Measurements from ENCODE around the gene MIEN1.
A peak's percentile ranks its signal among the peaks of the same experiment; 100 is the strongest.

MIEN1 gene

DNA sequence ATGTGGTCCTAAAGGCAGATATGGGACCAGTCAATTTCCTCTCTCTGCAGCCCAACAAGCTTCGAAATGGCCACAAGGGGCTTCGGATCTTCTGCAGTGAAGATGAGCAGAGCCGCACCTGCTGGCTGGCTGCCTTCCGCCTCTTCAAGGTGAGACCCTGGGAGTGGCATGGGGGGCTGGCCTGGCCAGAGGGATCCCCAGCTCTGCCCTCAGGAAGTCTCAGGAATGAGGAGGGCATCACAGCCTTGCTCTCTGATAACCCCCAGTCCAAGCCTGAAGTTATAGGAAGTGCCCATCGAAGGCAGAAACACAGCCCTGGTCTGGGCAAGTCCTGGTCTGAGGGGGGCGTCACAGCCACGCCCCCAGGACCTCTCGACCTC lies 14.5 kb upstream of the MIEN1 start:
- Histone ChIP-seq H3K9ac (ENCODE audit: low read length) (no peak overlapping the region), H3K36me3 (ENCODE audit: insufficient read depth, low read length) (no peaks in the 10 kb centered on the region), H3K27ac (ENCODE audit: low read depth, low read length) (no peak overlapping the region), H3K4me1 (ENCODE audit: insufficient read depth, low read length) (peaks cover 1% of the 10 kb centered on the region), H3K4me3 (ENCODE audit: low read depth in 1 of 2, low read length in 2 of 2) (no peak overlapping the region), H3K9me3 (ENCODE audit: low read length) (no peaks in the 10 kb centered on the region), H3K27me3 (ENCODE audit: control insufficient read depth in 1 of 2, insufficient read depth in 2 of 2, low read length in 2 of 2) (peaks cover 16 to 37% of the 10 kb centered on the region in 2 donors)

DNA sequence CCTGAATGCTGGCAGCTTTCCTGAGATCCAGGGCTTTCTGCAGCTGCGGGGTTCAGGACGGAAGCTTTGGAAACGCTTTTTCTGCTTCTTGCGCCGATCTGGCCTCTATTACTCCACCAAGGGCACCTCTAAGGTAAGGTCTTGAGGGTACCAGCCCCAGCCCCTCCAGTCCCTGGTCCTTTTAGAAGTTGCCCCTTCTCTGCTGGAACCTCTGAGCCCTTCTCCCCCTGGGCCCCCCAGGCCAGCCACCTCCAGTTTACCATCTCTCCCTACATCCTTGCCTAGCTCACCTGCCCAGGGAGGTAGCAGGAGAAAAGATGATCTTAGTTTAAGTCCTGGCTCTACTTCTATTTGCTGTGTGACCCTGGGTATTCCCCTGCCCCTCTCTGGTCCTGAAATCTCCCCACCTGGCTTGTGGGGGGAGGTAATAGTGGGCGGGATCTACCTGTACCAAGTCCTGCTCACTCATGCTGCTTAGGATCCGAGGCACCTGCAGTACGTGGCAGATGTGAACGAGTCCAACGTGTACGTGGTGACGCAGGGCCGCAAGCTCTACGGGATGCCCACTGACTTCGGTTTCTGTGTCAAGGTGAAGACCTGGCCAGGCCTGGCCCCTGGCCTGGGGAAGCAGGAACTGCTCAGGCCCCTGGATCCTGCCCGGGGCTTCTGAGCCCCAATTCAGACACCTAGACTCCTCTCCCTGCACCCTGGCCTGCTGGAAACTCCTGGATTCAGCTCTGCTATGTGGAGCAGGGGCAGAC lies 13.9 kb upstream of the MIEN1 start:
- peaks cover 21 to 43% of the 10 kb centered on the region in 2 donors for H3K27me3 ChIP-seq (ENCODE audit: control insufficient read depth in 1 of 2, insufficient read depth in 2 of 2, low read length in 2 of 2)
- peaks cover 7% of the 10 kb centered on the region for H3K4me1 ChIP-seq (ENCODE audit: insufficient read depth, low read length)
- H3K4me3 ChIP-seq (ENCODE audit: low read depth in 1 of 2, low read length in 2 of 2) = no peak overlapping the region
- H3K27ac ChIP-seq (ENCODE audit: low read depth, low read length) = no peak overlapping the region
- no peaks in the 10 kb centered on the region for H3K9me3 ChIP-seq (ENCODE audit: low read length)
- H3K9ac ChIP-seq (ENCODE audit: low read length) = no peak overlapping the region
- H3K36me3 ChIP-seq (ENCODE audit: insufficient read depth, low read length) = no peaks in the 10 kb centered on the region

DNA sequence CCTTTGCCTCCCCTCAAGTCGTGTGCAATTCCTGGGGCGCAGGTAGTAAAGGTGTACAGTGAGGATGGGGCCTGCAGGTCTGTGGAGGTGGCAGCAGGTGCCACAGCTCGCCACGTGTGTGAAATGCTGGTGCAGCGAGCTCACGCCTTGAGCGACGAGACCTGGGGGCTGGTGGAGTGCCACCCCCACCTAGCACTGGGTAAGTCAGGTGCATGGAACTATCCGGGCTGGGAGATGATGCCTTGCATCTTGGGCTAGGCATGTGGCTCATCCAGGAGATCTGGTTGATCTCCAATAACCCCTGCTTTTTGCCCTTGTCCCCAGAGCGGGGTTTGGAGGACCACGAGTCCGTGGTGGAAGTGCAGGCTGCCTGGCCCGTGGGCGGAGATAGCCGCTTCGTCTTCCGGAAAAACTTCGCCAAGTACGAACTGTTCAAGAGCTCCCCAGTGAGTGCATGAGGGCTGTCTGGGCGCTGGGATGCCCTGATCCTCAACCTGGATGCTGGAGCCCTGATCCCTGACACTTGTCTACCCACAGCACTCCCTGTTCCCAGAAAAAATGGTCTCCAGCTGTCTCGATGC lies 12.6 kb upstream of the MIEN1 start:
- peaks cover 9% of the 10 kb centered on the region for H3K4me1 ChIP-seq (ENCODE audit: insufficient read depth, low read length)

DNA sequence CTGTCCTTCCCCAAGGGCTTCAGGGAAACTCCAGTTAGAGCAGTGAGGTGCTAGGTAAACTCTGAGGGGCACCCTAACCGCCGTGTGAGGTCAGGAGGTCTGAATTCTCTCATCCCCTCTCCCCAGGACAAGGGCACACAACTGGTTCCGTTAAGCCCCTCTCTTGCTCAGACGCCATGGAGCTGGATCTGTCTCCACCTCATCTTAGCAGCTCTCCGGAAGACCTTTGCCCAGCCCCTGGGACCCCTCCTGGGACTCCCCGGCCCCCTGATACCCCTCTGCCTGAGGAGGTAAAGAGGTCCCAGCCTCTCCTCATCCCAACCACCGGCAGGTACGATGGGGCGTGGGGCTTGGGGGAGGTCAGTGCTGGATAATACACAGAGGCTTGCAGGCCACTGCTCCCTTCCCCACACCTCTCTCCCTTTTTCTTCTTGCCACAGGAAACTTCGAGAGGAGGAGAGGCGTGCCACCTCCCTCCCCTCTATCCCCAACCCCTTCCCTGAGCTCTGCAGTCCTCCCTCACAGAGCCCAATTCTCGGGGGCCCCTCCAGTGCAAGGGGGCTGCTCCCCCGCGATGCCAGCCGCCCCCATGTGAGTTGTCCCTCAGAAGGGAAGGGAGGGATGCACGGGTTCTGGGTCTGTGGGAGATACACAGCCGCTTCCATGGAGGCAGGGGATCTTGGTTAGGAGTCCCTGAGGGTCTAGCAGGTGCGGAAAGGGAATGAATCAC lies 12.0 kb upstream of the MIEN1 start:
- no peaks in the 10 kb centered on the region for H3K9me3 ChIP-seq (ENCODE audit: low read length)
- no peak overlapping the region for H3K27ac ChIP-seq (ENCODE audit: low read depth, low read length)
- no peaks in the 10 kb centered on the region for H3K36me3 ChIP-seq (ENCODE audit: insufficient read depth, low read length)
- H3K27me3 ChIP-seq (ENCODE audit: control insufficient read depth in 1 of 2, insufficient read depth in 2 of 2, low read length in 2 of 2) = peaks cover 24 to 61% of the 10 kb centered on the region in 2 donors
- H3K9ac ChIP-seq (ENCODE audit: low read length) = no peak overlapping the region
- H3K4me1 ChIP-seq (ENCODE audit: insufficient read depth, low read length) = peaks cover 9% of the 10 kb centered on the region
- no peak overlapping the region for H3K4me3 ChIP-seq (ENCODE audit: low read depth in 1 of 2, low read length in 2 of 2)

More for the DNA sequence above, 12.6 kb upstream of the MIEN1 start:
- peaks cover 24 to 54% of the 10 kb centered on the region in 2 donors for H3K27me3 ChIP-seq (ENCODE audit: control insufficient read depth in 1 of 2, insufficient read depth in 2 of 2, low read length in 2 of 2)
- no peak overlapping the region for H3K4me3 ChIP-seq (ENCODE audit: low read depth in 1 of 2, low read length in 2 of 2)
- no peak overlapping the region for H3K9ac ChIP-seq (ENCODE audit: low read length)
- H3K36me3 ChIP-seq (ENCODE audit: insufficient read depth, low read length) = no peaks in the 10 kb centered on the region
- H3K9me3 ChIP-seq (ENCODE audit: low read length) = no peaks in the 10 kb centered on the region
- no peak overlapping the region for H3K27ac ChIP-seq (ENCODE audit: low read depth, low read length)

DNA sequence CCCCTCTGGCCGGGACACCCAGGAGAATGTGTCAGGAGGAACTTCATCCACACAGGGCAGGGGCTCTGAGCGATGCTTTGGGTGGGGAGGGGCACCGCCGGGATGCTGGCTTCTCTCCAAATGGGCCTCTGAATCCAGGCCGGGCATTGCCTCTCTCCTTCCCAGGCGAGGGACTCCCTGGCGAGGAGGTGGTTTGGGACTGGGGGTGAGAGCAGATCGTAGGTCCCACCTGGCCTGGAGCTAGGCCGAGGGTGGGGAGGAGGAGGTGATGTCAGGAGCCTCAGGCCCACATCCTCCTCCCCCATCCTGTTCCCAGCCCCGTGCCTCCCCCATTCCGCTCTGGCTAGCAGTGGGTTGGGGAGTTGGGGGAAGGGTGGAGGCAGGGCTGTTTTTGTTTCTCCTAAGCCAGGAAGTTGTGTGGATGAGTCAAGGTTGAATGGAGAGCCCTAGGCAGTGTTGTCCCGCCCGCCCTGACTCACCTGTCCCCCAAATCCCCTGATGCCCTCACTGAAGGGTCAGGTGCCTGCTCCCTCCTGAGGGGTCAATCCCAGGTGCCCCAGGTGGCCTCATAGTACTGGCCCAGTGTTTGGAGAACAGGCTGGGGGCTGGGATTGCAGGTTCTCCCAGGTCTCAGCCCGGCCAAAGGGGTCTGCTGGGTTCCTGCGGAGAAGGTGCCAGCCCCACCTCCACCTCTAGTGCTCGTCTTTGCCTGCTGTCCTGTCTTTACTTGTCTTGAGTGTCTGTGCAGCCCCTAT lies 10.2 kb upstream of the MIEN1 start:
- H3K36me3 ChIP-seq (ENCODE audit: insufficient read depth, low read length) = no peaks in the 10 kb centered on the region
- no peaks in the 10 kb centered on the region for H3K9me3 ChIP-seq (ENCODE audit: low read length)
- no peak overlapping the region for H3K4me3 ChIP-seq (ENCODE audit: low read depth in 1 of 2, low read length in 2 of 2)
- no peak overlapping the region for H3K9ac ChIP-seq (ENCODE audit: low read length)
- H3K4me1 ChIP-seq (ENCODE audit: insufficient read depth, low read length) = peaks cover 9% of the 10 kb centered on the region
- H3K27me3 ChIP-seq (ENCODE audit: control insufficient read depth in 1 of 2, insufficient read depth in 2 of 2, low read length in 2 of 2) = peaks cover 24 to 76% of the 10 kb centered on the region in 2 donors
- H3K27ac ChIP-seq (ENCODE audit: low read depth, low read length) = no peak overlapping the region

DNA sequence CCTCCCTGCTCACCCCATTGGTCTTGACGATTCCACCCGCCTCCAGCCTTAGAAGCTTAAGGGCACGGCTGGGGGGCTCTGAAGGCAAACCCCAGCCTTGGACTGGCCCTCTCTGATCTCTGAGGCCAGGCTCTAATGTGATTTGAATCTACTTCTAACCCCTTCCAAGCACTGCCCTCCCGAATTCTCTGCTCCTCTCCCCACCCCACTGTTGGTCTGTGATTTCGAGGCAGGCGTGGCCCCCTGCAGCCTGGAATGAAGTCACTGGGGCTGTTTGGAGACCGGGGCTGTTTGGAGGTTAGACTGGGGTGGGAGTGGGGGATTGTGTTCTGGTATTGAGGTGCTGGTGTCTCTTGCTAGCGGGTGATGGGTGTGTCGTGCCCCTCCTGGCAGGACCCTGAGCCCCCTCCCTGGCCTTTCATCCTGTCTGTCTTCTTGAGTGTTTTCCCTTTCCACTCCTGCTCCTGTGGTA lies 9.6 kb upstream of the MIEN1 start:
- H3K4me1 ChIP-seq (ENCODE audit: insufficient read depth, low read length) = peaks cover 9% of the 10 kb centered on the region
- H3K9ac ChIP-seq (ENCODE audit: low read length) = no peak overlapping the region
- peaks cover 24 to 77% of the 10 kb centered on the region in 2 donors for H3K27me3 ChIP-seq (ENCODE audit: control insufficient read depth in 1 of 2, insufficient read depth in 2 of 2, low read length in 2 of 2)
- peak overlapping the region in 1 of 2 donors; percentile 32 for H3K4me3 ChIP-seq (ENCODE audit: low read depth in 1 of 2, low read length in 2 of 2)
- no peaks in the 10 kb centered on the region for H3K9me3 ChIP-seq (ENCODE audit: low read length)
- H3K27ac ChIP-seq (ENCODE audit: low read depth, low read length) = no peak overlapping the region
- H3K36me3 ChIP-seq (ENCODE audit: insufficient read depth, low read length) = no peaks in the 10 kb centered on the region

DNA sequence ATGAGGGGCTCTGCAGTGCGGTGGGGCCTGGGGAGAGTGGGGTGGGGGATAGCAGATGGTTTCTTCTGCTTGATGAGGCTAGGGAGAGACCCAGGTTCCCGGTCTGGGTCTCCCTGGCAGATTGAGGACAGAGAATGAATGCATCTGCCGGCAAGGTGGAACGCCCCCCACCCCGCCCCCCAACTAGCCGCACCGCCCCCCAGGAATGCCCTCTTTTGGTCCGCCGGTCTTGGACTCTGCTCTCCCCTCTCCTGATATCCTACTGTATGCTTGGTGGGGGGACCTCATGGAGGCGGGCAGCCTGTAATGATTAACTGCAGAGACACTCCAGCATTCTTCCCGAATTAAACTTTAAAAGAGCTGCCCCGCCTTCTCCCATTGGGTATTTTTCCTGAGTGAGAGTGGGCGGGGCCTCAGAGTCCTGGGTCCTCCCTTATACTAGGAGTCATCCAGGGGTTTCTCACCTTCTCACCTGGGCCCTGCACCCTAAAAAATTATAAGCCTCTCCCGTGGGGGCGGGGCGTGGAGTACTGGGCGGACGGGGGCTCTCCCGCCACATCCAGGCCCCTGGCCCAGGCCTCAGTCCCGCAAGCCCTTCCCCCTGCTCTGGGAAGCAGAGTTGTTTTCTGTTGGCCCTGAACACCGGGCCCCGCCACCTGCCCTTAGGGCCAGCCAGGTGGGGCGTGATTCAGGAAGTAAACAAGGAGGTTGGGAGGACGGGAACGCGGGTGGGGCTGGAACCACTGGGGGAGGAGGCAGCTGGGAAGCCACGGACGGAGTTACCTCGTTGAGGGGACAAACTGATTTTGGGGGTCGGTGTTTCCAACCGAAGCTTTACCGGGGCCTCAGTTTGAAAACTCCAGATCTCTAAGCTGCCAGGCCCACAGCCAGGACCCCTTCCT lies 8.9 kb upstream of the MIEN1 start:
- peaks cover 24 to 77% of the 10 kb centered on the region in 2 donors for H3K27me3 ChIP-seq (ENCODE audit: control insufficient read depth in 1 of 2, insufficient read depth in 2 of 2, low read length in 2 of 2)
- H3K36me3 ChIP-seq (ENCODE audit: insufficient read depth, low read length) = no peaks in the 10 kb centered on the region
- no peak overlapping the region for H3K27ac ChIP-seq (ENCODE audit: low read depth, low read length)
- H3K9me3 ChIP-seq (ENCODE audit: low read length) = no peaks in the 10 kb centered on the region
- no peak overlapping the region for H3K9ac ChIP-seq (ENCODE audit: low read length)
- H3K4me3 ChIP-seq (ENCODE audit: low read depth in 1 of 2, low read length in 2 of 2) = peak overlapping the region in 1 of 2 donors; percentile 32
- peaks cover 9% of the 10 kb centered on the region for H3K4me1 ChIP-seq (ENCODE audit: insufficient read depth, low read length)

DNA sequence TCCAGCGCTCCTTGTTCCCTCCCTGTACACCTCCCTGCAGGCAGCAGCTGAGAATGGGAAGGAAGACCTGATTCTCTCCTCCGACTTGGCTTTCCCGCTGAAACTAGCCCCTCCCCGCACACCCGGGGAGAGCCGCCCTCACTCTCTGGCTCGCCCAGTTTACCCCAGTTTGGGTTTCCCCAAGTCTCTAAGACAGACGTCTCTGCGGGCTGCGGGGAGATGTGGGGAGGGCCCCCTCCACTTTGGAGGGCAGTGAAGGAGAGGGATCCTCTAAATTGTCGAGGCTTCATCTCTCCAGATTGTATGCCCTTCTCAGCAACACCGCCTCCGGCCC lies 8.2 kb upstream of the MIEN1 start:
- Histone ChIP-seq H3K4me1 (ENCODE audit: insufficient read depth, low read length) (peaks cover 9% of the 10 kb centered on the region), H3K9ac (ENCODE audit: low read length) (no peak overlapping the region), H3K36me3 (ENCODE audit: insufficient read depth, low read length) (no peaks in the 10 kb centered on the region), H3K4me3 (ENCODE audit: low read depth in 1 of 2, low read length in 2 of 2) (no peak overlapping the region), H3K27me3 (ENCODE audit: control insufficient read depth in 1 of 2, insufficient read depth in 2 of 2, low read length in 2 of 2) (peaks cover 24 to 74% of the 10 kb centered on the region in 2 donors), H3K27ac (ENCODE audit: low read depth, low read length) (no peak overlapping the region), H3K9me3 (ENCODE audit: low read length) (no peaks in the 10 kb centered on the region)

DNA sequence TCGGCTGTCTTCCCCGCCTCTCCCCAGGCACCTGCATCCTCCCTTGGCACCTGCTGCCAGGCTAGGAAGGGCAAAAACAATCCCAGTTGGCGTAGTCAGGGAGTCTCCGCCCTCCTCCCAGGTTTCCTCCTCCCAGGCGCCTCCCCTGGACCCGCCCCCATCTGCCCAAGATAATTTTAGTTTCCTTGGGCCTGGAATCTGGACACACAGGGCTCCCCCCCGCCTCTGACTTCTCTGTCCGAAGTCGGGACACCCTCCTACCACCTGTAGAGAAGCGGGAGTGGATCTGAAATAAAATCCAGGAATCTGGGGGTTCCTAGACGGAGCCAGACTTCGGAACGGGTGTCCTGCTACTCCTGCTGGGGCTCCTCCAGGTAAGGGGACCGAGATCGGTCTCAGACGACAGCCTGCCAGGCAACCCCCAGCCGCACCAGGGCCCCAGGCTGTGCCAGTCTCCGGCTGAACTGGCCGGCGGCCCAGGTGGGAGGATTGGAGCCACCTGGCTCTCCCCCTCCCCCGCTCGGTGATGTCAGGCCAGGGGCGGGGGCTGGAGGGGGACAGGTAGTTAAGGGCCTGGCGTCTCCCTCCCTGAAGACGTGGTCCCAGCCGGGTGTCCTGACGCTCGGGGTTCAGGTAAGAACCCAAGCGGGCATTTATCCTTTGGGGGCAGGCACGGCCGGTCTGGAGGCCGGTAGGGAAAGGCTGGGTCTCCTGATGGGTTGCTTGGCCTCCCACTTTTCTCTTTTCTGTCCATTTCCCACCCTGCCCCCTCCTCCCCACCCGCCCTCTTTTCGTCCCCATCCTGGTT lies 7.6 kb upstream of the MIEN1 start, which contains the start of gene GRB7:
Gene GRB7 (plus strand): TSS at position 179 of the 808 bp plus-strand sequence. CDS start 4,364 bp downstream, outside the sequence.
- no peaks in the 10 kb centered on the region for H3K9me3 ChIP-seq (ENCODE audit: low read length)
- H3K4me3 ChIP-seq (ENCODE audit: low read depth in 1 of 2, low read length in 2 of 2) = no peak within 1 kb of the TSS
- H3K27ac ChIP-seq (ENCODE audit: low read depth, low read length) = no peak within 1 kb of the TSS
- peaks cover 9% of the 10 kb centered on the region for H3K4me1 ChIP-seq (ENCODE audit: insufficient read depth, low read length)
- H3K36me3 ChIP-seq (ENCODE audit: insufficient read depth, low read length) = no peaks in the 10 kb centered on the region
- peaks cover 24 to 71% of the 10 kb centered on the region in 2 donors for H3K27me3 ChIP-seq (ENCODE audit: control insufficient read depth in 1 of 2, insufficient read depth in 2 of 2, low read length in 2 of 2)
- H3K9ac ChIP-seq (ENCODE audit: low read length) = no peak within 1 kb of the TSS
